ENCODE data around the gene INTS13. TPM values are rescaled to one million over a fixed set of nuclear protein-coding genes. Genes with fewer than 3 reads are reported as not detected.
"Not testable (repeated sequence)": the region's sequence is repeated elsewhere in the genome, so short reads cannot be mapped to it uniquely, and the experiment has no call there.

Gene INTS13
- total RNA-seq, 1 donor from 2014 or later, result 25.5 TPM

DNA sequence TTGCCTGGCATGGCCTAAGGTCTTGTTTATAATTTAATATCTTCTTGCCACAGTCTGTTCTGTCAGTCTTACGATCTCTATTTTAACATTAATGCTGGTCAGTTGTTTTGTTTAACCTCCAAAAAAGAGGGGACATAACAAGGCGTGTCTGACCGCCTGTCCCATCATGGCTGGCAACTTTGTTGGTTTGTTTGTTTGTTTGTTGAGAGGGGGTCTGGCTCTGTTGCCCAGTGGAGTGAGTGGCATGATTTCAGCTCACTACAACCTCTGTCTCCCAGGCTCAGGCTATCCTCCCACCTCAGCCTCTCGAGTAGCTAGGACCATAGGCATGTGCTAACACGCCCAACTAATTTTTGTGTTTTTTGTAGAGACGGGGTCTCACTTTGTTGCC is 68.7 kb downstream of the INTS13 start:
- Mint-ChIP-seq H3K27me3 (ENCODE audit: low read depth) (no peaks in the 10 kb centered on the region), H3K4me3 (no peak overlapping the region), H3K27ac (no peak overlapping the region), H3K36me3 (no peaks in the 10 kb centered on the region), H3K9me3 (no peaks in the 10 kb centered on the region), H3K4me1 (peaks cover 22% of the 10 kb centered on the region)
- no peak for TF ChIP-seq CTCF (IDR thresholded peaks at IDR 0.05; ENCODE audit: unreplicated experiment)
- no peak for DNase-seq (ENCODE audit: low spot score in 2 of 2, unreplicated experiment in 2 of 2)

- DNase-seq (ENCODE audit: low spot score in 2 of 2, unreplicated experiment in 2 of 2), result no peak
- peaks cover 20% of the 10 kb centered on the region for H3K4me1 Mint-ChIP-seq
- H3K27ac Mint-ChIP-seq, result no peak overlapping the region
- TF ChIP-seq CTCF (IDR thresholded peaks at IDR 0.05; ENCODE audit: unreplicated experiment), result no peak
- H3K4me3 Mint-ChIP-seq, result no peak overlapping the region
- H3K36me3 Mint-ChIP-seq, result no peaks in the 10 kb centered on the region
- H3K9me3 Mint-ChIP-seq, result no peaks in the 10 kb centered on the region
- no peaks in the 10 kb centered on the region for H3K27me3 Mint-ChIP-seq (ENCODE audit: low read depth)
These were observed 69.2 kb downstream of the INTS13 start for GRCh38 chr12:26868447-26869103.

- Mint-ChIP-seq H3K4me1 (peaks cover 15% of the 10 kb centered on the region), H3K9me3 (no peaks in the 10 kb centered on the region), H3K4me3 (no peak overlapping the region), H3K27me3 (ENCODE audit: low read depth) (no peaks in the 10 kb centered on the region), H3K36me3 (no peaks in the 10 kb centered on the region), H3K27ac (no peak overlapping the region)
- no peak for DNase-seq (ENCODE audit: low spot score in 2 of 2, unreplicated experiment in 2 of 2)
- TF ChIP-seq CTCF (IDR thresholded peaks at IDR 0.05; ENCODE audit: unreplicated experiment), result no peak
These were observed 70.7 kb downstream of the INTS13 start for GRCh38 chr12:26867080-26867479.

- no peak overlapping the region for H3K4me3 Mint-ChIP-seq
- no peak for DNase-seq (ENCODE audit: low spot score in 2 of 2, unreplicated experiment in 2 of 2)
- no peaks in the 10 kb centered on the region for H3K9me3 Mint-ChIP-seq
- H3K4me1 Mint-ChIP-seq, result no peaks in the 10 kb centered on the region
- no peaks in the 10 kb centered on the region for H3K36me3 Mint-ChIP-seq
- no peak for TF ChIP-seq CTCF (IDR thresholded peaks at IDR 0.05; ENCODE audit: unreplicated experiment)
- H3K27ac Mint-ChIP-seq, result no peak overlapping the region
- H3K27me3 Mint-ChIP-seq (ENCODE audit: low read depth), result no peaks in the 10 kb centered on the region
These were observed 74.3 kb downstream of the INTS13 start for GRCh38 chr12:26863515-26863914.

DNA sequence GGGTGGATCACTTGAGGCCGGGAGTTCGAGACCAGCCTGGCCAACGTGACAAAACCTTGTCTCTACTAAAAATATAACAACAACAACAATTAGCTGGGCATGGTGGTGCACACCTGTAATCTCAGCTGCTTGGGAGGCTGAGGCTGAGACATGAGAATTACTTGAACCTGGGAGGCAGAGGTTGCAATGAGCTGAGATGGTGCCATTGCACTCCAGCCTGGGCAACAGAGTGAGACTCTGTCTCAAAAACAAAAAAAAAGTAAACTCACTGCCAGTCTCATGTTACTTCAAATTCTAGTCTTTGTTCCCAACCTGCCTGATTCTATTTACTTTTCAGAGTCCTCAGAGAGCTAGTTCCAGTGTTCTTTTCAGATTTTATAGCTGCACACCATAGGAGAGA is 75.0 kb downstream of the INTS13 start:
- not testable (repeated sequence) for H3K4me1 Mint-ChIP-seq; H3K27me3 Mint-ChIP-seq (ENCODE audit: low read depth); H3K4me3 Mint-ChIP-seq; DNase-seq (ENCODE audit: low spot score in 2 of 2, unreplicated experiment in 2 of 2); H3K36me3 Mint-ChIP-seq; H3K27ac Mint-ChIP-seq; H3K9me3 Mint-ChIP-seq

DNA sequence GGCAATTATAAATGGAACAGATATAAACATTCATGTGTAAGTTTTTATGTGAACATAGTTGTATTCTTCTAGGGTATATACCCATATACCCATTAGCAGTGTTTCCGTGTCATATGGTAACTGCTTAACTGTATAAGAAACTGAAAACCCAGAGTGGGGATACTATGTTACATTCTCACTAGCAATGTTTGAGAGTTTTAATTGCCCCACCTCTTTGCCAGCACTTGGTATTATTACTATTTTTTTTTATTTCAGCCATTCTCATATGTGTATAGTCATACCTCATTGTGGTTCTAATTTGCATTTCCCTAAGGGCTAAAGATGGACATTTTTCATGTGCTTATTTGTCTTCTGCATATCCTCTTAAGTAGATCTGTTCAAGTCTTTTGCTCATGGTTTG is 76.1 kb downstream of the INTS13 start:
- Mint-ChIP-seq H3K36me3 (no peaks in the 10 kb centered on the region), H3K27me3 (ENCODE audit: low read depth) (no peaks in the 10 kb centered on the region), H3K27ac (no peak overlapping the region), H3K4me3 (no peak overlapping the region), H3K9me3 (no peaks in the 10 kb centered on the region), H3K4me1 (no peaks in the 10 kb centered on the region)
- TF ChIP-seq CTCF (IDR thresholded peaks at IDR 0.05; ENCODE audit: unreplicated experiment), result no peak
- DNase-seq (ENCODE audit: low spot score in 2 of 2, unreplicated experiment in 2 of 2), result no peak
